WTC11 (cell line): Measurements from ENCODE around the gene GAS6.

ENCODE experiments used
- AFF4 ChIP-seq: sonication (generic); formaldehyde crosslinking; IDR thresholded peaks from 2 replicates; pipeline ENCODE4 v1.8.1; 2023; ENCODE audit warnings: mild to moderate bottlenecking, missing genetic modification reagents, borderline replicate concordance
- ARID4B ChIP-seq: sonication (generic); formaldehyde crosslinking; IDR thresholded peaks from 2 replicates; pipeline ENCODE4 v1.8.0; 2023; ENCODE audit warnings: missing genetic modification reagents, mild to moderate bottlenecking, borderline replicate concordance
- ATF3 ChIP-seq: sonication (generic); formaldehyde crosslinking; conservative IDR thresholded peaks from 2 replicates; pipeline ENCODE4 v1.8.1; 2022; ENCODE audit warnings: mild to moderate bottlenecking, missing genetic modification reagents
- CDX4 ChIP-seq: fragments of 250-450 bp; sonication (Bioruptor Pico); IDR thresholded peaks from 2 replicates; pipeline ENCODE4 v1.9.0; 2021; ENCODE audit warnings: moderate library complexity, mild to moderate bottlenecking, inconsistent platforms, borderline replicate concordance
- CTCF ChIP-seq: fragments of 200-600 bp; IDR thresholded peaks from 2 replicates; pipeline ENCODE4 v1.8.0; 2022; ENCODE audit warnings: antibody characterized with exemption
- FOXP4 ChIP-seq: sonication (generic); formaldehyde crosslinking; IDR thresholded peaks from 2 replicates; pipeline ENCODE4 v1.8.0; 2022; ENCODE audit warnings: mild to moderate bottlenecking, missing genetic modification reagents
- GABPB1 ChIP-seq: sonication (generic); formaldehyde crosslinking; IDR thresholded peaks from 2 replicates; pipeline ENCODE4 v1.8.1; 2023; ENCODE audit warnings: mild to moderate bottlenecking, missing genetic modification reagents
- HMGXB4 ChIP-seq: sonication (generic); formaldehyde crosslinking; IDR thresholded peaks from 2 replicates; pipeline ENCODE4 v1.8.1; 2023; ENCODE audit warnings: mild to moderate bottlenecking, moderate library complexity, missing genetic modification reagents
- NR2C2 ChIP-seq: sonication (generic); formaldehyde crosslinking; IDR thresholded peaks from 2 replicates; pipeline ENCODE4 v1.8.0; 2022; ENCODE audit warnings: mild to moderate bottlenecking, missing genetic modification reagents
- SMAD3 ChIP-seq: sonication (generic); formaldehyde crosslinking; IDR thresholded peaks from 2 replicates; pipeline ENCODE4 v1.8.0; 2022; ENCODE audit warnings: missing genetic modification reagents, mild to moderate bottlenecking, borderline replicate concordance
- TEAD4 ChIP-seq: sonication (generic); formaldehyde crosslinking; IDR thresholded peaks from 2 replicates; pipeline ENCODE4 v1.8.0; 2022; ENCODE audit warnings: mild to moderate bottlenecking, missing genetic modification reagents

- TF ChIP-seq FOXP4 (no peak), TEAD4 (CRISPR knock-in tag) (no peak), NR2C2 (no peak), CDX4 (CRISPR knock-in tag) (no peak), CTCF (no peak), ARID4B (CRISPR knock-in tag) (no peak), SMAD3 (CRISPR knock-in tag) (no peak), HMGXB4 (CRISPR knock-in tag) (no peak), GABPB1 (no peak), AFF4 (CRISPR knock-in tag) (no peak), ATF3 (no peak)
These were observed 20.7 kb downstream of the GAS6 start for GRCh38 chr13:113843063-113843654.
